H9 (cell line): ENCODE data around the gene CCDC192. TPM values are rescaled to one million over a fixed set of nuclear protein-coding genes. Genes with fewer than 3 reads are reported as not detected.

ENCODE experiments used
- DNase-seq: peaks from one replicate; pipeline ENCODE4 v3.0.0-alpha.2; 2017
- H2AFZ ChIP-seq: one replicate; pipeline ENCODE4 v1.6.1; 2013; ENCODE audit warnings: mild to moderate bottlenecking, low read length, control low read depth, moderate library complexity
- H2AK5ac ChIP-seq: 2 replicates; pipeline ENCODE4 v1.6.1; 2013; ENCODE audit warnings: low read length, control low read depth, mixed read lengths; ENCODE audit not compliant: insufficient read length
- H2BK120ac ChIP-seq: one replicate; pipeline ENCODE4 v1.6.1; 2013; ENCODE audit warnings: low read depth, mild to moderate bottlenecking, low read length, control low read depth, inconsistent platforms; ENCODE audit not compliant: poor library complexity, severe bottlenecking
- H2BK12ac ChIP-seq: 2 replicates; pipeline ENCODE4 v1.6.1; 2013; ENCODE audit warnings: low read length, control low read depth, mixed read lengths, low read depth; ENCODE audit not compliant: insufficient read length
- H2BK15ac ChIP-seq: 2 replicates; pipeline ENCODE4 v1.6.1; 2013; ENCODE audit warnings: low read depth, low read length, control low read depth
- H2BK20ac ChIP-seq: one replicate; pipeline ENCODE4 v1.6.1; 2013; ENCODE audit warnings: low read depth, mild to moderate bottlenecking, low read length, control low read depth, inconsistent platforms; ENCODE audit not compliant: poor library complexity, severe bottlenecking
- H2BK5ac ChIP-seq: 2 replicates; pipeline ENCODE4 v1.6.1; 2013; ENCODE audit warnings: low read length, control low read depth, mixed read lengths; ENCODE audit not compliant: insufficient read length
- H3K14ac ChIP-seq: 2 replicates; pipeline ENCODE4 v1.6.1; 2013; ENCODE audit warnings: low read length, control low read depth; ENCODE audit not compliant: insufficient read depth
- H3K18ac ChIP-seq: 2 replicates; pipeline ENCODE4 v1.6.1; 2013; ENCODE audit warnings: low read depth, mild to moderate bottlenecking, mixed read lengths, low read length, control low read depth; ENCODE audit not compliant: insufficient read length
- H3K23ac ChIP-seq: 2 replicates; pipeline ENCODE4 v1.6.1; 2013; ENCODE audit warnings: low read length, control low read depth, mixed read lengths, low read depth; ENCODE audit not compliant: insufficient read length
- H3K23me2 ChIP-seq: 2 replicates; pipeline ENCODE4 v1.6.1; 2013; ENCODE audit warnings: low read depth, mild to moderate bottlenecking, mixed read lengths, low read length, control low read depth; ENCODE audit not compliant: insufficient read length, poor library complexity, severe bottlenecking
- H3K27ac ChIP-seq: 2 replicates; pipeline ENCODE4 v1.5.1; 2013; ENCODE audit warnings: low read length, control low read depth, mixed read lengths, low read depth; ENCODE audit not compliant: insufficient read length
- H3K27me3 ChIP-seq: 2 replicates; pipeline ENCODE4 v1.6.1; 2013; ENCODE audit warnings: low read length, control low read depth, inconsistent platforms; ENCODE audit not compliant: insufficient read depth
- H3K4ac ChIP-seq: 2 replicates; pipeline ENCODE4 v1.6.1; 2013; ENCODE audit warnings: low read depth, mild to moderate bottlenecking, control low read depth, inconsistent platforms, low read length, moderate library complexity
- H3K4me1 ChIP-seq: 2 replicates; pipeline ENCODE4 v1.6.1; 2013; ENCODE audit warnings: low read length, control low read depth, inconsistent platforms; ENCODE audit not compliant: insufficient read depth
- H3K4me2 ChIP-seq: 2 replicates; pipeline ENCODE4 v1.6.1; 2013; ENCODE audit warnings: low read length, control low read depth, mixed read lengths; ENCODE audit not compliant: insufficient read length, insufficient read depth
- H3K56ac ChIP-seq: 2 replicates; pipeline ENCODE4 v1.6.1; 2013; ENCODE audit warnings: low read depth, mild to moderate bottlenecking, mixed read lengths, low read length, control low read depth; ENCODE audit not compliant: insufficient read length
- H3K79me1 ChIP-seq: 2 replicates; pipeline ENCODE4 v1.6.1; 2013; ENCODE audit warnings: low read depth, mild to moderate bottlenecking, moderate library complexity, low read length, control low read depth, inconsistent platforms; ENCODE audit not compliant: insufficient read depth, poor library complexity, severe bottlenecking
- H3K79me2 ChIP-seq: 2 replicates; pipeline ENCODE4 v1.6.1; 2013; ENCODE audit warnings: low read length, control low read depth, inconsistent platforms; ENCODE audit not compliant: insufficient read depth
- H3K9ac ChIP-seq: 2 replicates; pipeline ENCODE4 v1.6.1; 2013; ENCODE audit warnings: low read length, control low read depth, mixed read lengths; ENCODE audit not compliant: insufficient read length; ENCODE audit errors: extremely low read depth
- H3K9me3 ChIP-seq: one replicate; pipeline ENCODE4 v1.6.1; 2013; ENCODE audit warnings: low read depth, low read length, inconsistent platforms; ENCODE audit not compliant: control insufficient read depth
- H3T11ph ChIP-seq: one replicate; pipeline ENCODE4 v1.6.1; 2013; ENCODE audit warnings: mild to moderate bottlenecking, low read length, control low read depth, inconsistent platforms
- H4K20me1 ChIP-seq: one replicate; pipeline ENCODE4 v1.6.1; 2013; ENCODE audit not compliant: control insufficient read depth, insufficient read length, insufficient read depth
- H4K5ac ChIP-seq: 2 replicates; pipeline ENCODE4 v1.6.1; 2013; ENCODE audit warnings: low read depth, mild to moderate bottlenecking, mixed read lengths, low read length, control low read depth; ENCODE audit not compliant: insufficient read length
- H4K8ac ChIP-seq: replicated peaks from 2 replicates; pipeline ENCODE4 v1.6.1; 2013; ENCODE audit warnings: low read length, control low read depth, mixed read lengths, low read depth; ENCODE audit not compliant: insufficient read length
- H4K91ac ChIP-seq: 2 replicates; pipeline ENCODE4 v1.6.1; 2013; ENCODE audit warnings: low read depth, mild to moderate bottlenecking, moderate library complexity, mixed read lengths, low read length, control low read depth; ENCODE audit not compliant: insufficient read length
- H3K27ac Mint-ChIP-seq, 3 experiments: 2 replicates in 2 of 3; 3 replicates in 1 of 3; pipeline ENCODE4 v1.8.0; 2020 to 2021; ENCODE audit warnings: mixed read lengths in 3 of 3, mild to moderate bottlenecking in 1 of 3, moderate library complexity in 1 of 3
- H3K27me3 Mint-ChIP-seq: 2 replicates; pipeline ENCODE4 v1.8.0; 2021; ENCODE audit warnings: low read depth, mild to moderate bottlenecking, moderate library complexity, mixed read lengths
- H3K36me3 Mint-ChIP-seq, 3 experiments: 2 replicates in 2 of 3; 3 replicates in 1 of 3; pipeline ENCODE4 v1.8.0; 2020 to 2021; ENCODE audit warnings: low read depth in 3 of 3, mixed read lengths in 3 of 3; ENCODE audit not compliant: insufficient read depth in 1 of 3
- H3K4me1 Mint-ChIP-seq, 2 experiments: 2 replicates each; pipeline ENCODE4 v1.8.0; 2020; ENCODE audit warnings: mixed read lengths in 2 of 2
- H3K4me3 Mint-ChIP-seq, 2 experiments: 2 replicates in 1 of 2; 3 replicates in 1 of 2; pipeline ENCODE4 v1.8.0; 2020 to 2021; ENCODE audit warnings: mild to moderate bottlenecking in 2 of 2, mixed read lengths in 2 of 2, moderate library complexity in 1 of 2
- H3K9me3 Mint-ChIP-seq, 2 experiments: 2 replicates in 1 of 2; 3 replicates in 1 of 2; pipeline ENCODE4 v1.8.0; 2020; ENCODE audit warnings: mild to moderate bottlenecking in 2 of 2, mixed read lengths in 2 of 2, moderate library complexity in 1 of 2
- WGBS: extraction: QIAGEN DNeasy Blood & Tissue Kit; methylation state at CpG from one replicate; pipeline ENCODE4 v1.1.7; 2013; ENCODE audit warnings: missing lambda C conversion rate, low lambda C conversion rate, mixed read lengths; ENCODE audit not compliant: insufficient read length; ENCODE audit errors: extremely low coverage; 5-methylcytosine and 5-hydroxymethylcytosine counted together
- total RNA-seq: library from RNA; stranded (reverse); gene quantifications from 2 replicates; pipeline ENCODE4 v1.2.1, GENCODE V29; 2021
- TF ChIP-seq, protein P1 (sequence below): fragments of 200-600 bp; sonication (generic); conservative IDR thresholded peaks from 3 replicates; pipeline ENCODE4 v1.8.0; 2021; ENCODE audit warnings: antibody characterized with exemption, mild to moderate bottlenecking

The CCDC192 gene
- total RNA-seq, 1 experiment from 2014 or later, result not detected

DNA sequence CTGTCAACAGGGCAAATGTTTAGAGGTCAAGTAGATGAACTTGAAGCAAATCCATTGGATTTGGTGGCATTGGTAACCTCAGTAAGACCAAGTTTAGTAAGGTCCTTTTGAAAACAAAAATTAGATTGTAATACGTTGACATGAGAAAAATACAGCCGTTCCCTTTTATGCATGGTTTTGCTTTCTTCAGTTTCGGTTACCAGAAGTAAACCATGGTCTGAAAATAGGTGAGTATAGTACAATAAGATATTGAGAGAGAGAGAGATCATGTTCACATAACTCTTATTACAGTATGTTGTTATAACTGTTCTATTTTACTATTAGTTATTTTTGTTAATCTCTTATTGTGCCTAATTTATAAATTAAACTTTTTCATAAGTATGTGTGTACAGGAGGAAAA, 223.8 kb downstream of the CCDC192 start:
- no peaks in the 10 kb centered on the region for H4K20me1 ChIP-seq
- H3K27me3 Mint-ChIP-seq, result peaks cover 44% of the 10 kb centered on the region
- H3K79me1 ChIP-seq, result no peaks in the 10 kb centered on the region
- peaks cover 0 to 9% of the 10 kb centered on the region in 2 experiments; a peak in 2 of 4 replicates for H3K4me1 Mint-ChIP-seq
- H3K14ac ChIP-seq, result no peak overlapping the region
- H2BK20ac ChIP-seq, result no peak overlapping the region
- no peak overlapping the region for H2BK5ac ChIP-seq
- no peaks in the 10 kb centered on the region for H3K9me3 ChIP-seq
- no peak overlapping the region for H2AFZ ChIP-seq
- no peaks in the 10 kb centered on the region for H3K36me3 Mint-ChIP-seq
- H3T11ph ChIP-seq, result no peak overlapping the region
- no peak overlapping the region for H3K27ac Mint-ChIP-seq
- H3K4me3 Mint-ChIP-seq, result no peak overlapping the region; a peak in 1 of 5 replicates
- no peak overlapping the region for H3K23ac ChIP-seq
- H3K23me2 ChIP-seq, result no peaks in the 10 kb centered on the region
- TF ChIP-seq, protein P1, sequence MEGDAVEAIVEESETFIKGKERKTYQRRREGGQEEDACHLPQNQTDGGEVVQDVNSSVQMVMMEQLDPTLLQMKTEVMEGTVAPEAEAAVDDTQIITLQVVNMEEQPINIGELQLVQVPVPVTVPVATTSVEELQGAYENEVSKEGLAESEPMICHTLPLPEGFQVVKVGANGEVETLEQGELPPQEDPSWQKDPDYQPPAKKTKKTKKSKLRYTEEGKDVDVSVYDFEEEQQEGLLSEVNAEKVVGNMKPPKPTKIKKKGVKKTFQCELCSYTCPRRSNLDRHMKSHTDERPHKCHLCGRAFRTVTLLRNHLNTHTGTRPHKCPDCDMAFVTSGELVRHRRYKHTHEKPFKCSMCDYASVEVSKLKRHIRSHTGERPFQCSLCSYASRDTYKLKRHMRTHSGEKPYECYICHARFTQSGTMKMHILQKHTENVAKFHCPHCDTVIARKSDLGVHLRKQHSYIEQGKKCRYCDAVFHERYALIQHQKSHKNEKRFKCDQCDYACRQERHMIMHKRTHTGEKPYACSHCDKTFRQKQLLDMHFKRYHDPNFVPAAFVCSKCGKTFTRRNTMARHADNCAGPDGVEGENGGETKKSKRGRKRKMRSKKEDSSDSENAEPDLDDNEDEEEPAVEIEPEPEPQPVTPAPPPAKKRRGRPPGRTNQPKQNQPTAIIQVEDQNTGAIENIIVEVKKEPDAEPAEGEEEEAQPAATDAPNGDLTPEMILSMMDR, result no peak
- H3K27ac ChIP-seq, result no peak overlapping the region
- no peaks in the 10 kb centered on the region for H3K27me3 ChIP-seq
- H2BK12ac ChIP-seq, result no peak overlapping the region
- H2BK15ac ChIP-seq, result no peak overlapping the region
- no CpG with 5 or more reads among the region's 3 CpGs for WGBS
- no peak overlapping the region for H3K56ac ChIP-seq
- no peak overlapping the region for H2AK5ac ChIP-seq
- H4K91ac ChIP-seq, result no peak overlapping the region
- no peak overlapping the region for H3K18ac ChIP-seq
- no peak overlapping the region for H4K8ac ChIP-seq
- no peaks in the 10 kb centered on the region for H3K9me3 Mint-ChIP-seq
- no peak for DNase-seq
- H3K9ac ChIP-seq, result no peak overlapping the region
- no peaks in the 10 kb centered on the region for H3K4me1 ChIP-seq
- H4K5ac ChIP-seq, result no peak overlapping the region
- no peak overlapping the region for H2BK120ac ChIP-seq
- H3K4ac ChIP-seq, result no peak overlapping the region
- H3K4me2 ChIP-seq, result no peak overlapping the region
- no peaks in the 10 kb centered on the region for H3K79me2 ChIP-seq
